Glomerular visceral epithelial cell (primary cell): ENCODE results near the gene AGBL4.
"Not testable (repeated sequence)": the region's sequence is repeated elsewhere in the genome, so short reads cannot be mapped to it uniquely, and the experiment has no call there.

Experiments
- DNase-seq: peaks from one replicate; pipeline ENCODE4 v3.0.0-alpha.2; 2016; ENCODE audit errors: extremely low spot score

Gene AGBL4

DNA sequence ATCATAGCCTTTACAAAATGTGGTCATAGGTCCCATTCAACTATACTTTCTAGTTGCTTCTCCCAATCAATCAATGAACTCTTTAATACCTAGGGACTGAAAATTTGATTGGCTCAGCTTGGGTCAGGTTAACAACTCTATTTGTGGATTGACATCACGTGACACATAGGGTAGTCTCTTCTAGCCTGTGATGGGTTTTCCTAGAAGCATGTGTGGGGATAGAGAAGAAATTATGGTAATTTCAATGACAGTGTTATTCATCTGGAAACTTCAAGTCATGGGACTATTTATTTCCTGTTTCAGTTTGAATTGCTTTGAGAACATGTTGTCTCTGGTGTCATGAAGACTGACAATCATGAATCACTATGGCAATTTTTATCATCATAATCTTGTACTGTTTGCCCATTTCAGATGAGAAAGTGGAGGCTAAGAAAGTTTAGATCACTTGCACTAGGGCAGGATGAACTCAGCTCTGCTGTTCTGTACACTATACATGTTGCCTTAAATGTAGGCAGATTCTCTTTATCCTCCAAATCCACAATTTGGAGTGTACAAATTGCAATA lies 717.2 kb downstream of the AGBL4 start:
- DNase-seq: no peak

DNA sequence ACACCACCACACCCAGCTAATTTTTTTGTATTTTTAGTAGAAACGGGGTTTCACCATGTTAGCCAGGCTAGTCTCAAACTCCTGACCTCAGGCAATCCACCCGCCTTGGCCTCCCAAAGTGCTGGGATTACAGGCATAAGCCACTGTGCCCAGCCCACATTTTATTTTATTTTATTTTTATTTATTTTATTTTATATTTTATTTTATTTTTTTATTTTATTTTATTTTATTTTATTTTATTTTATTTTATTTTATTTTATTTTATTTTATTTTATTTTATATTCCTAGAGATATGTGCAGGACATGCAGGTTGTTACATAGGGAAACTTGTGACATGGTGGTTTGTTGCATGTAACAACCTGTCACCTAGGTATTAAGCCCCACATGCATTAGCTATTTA lies 721.4 kb downstream of the AGBL4 start:
- not testable (repeated sequence) for DNase-seq

- DNase-seq: no peak
Measured at GRCh38 chr1:49298304-49298703, 725.5 kb downstream of the AGBL4 start.

- DNase-seq: no peak
Measured at GRCh38 chr1:49297783-49298182, 726.0 kb downstream of the AGBL4 start.

GRCh38 chr1:49294539-49294938 lies 729.2 kb downstream of the AGBL4 start:
- DNase-seq: no peak

DNA sequence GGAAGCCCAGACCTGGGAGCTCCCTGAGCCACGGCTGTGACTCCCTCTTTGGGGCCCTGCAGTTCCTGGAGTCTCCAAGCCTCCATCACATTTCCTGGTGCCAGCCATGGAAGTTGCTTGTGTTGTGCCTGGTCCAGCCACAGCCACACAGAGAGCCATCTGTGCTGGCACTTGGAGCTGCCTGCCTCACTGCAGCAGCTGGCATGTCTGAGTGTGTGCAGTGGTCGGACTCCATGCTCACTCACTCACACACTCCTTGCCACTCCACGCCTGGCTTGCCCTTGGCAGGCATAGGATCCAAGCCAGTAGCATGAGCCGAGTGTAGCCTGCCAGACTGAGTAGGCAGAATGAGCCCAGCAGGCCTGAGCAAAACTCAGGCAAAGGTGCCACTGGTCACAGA lies 730.7 kb downstream of the AGBL4 start:
- DNase-seq: no peak

DNA sequence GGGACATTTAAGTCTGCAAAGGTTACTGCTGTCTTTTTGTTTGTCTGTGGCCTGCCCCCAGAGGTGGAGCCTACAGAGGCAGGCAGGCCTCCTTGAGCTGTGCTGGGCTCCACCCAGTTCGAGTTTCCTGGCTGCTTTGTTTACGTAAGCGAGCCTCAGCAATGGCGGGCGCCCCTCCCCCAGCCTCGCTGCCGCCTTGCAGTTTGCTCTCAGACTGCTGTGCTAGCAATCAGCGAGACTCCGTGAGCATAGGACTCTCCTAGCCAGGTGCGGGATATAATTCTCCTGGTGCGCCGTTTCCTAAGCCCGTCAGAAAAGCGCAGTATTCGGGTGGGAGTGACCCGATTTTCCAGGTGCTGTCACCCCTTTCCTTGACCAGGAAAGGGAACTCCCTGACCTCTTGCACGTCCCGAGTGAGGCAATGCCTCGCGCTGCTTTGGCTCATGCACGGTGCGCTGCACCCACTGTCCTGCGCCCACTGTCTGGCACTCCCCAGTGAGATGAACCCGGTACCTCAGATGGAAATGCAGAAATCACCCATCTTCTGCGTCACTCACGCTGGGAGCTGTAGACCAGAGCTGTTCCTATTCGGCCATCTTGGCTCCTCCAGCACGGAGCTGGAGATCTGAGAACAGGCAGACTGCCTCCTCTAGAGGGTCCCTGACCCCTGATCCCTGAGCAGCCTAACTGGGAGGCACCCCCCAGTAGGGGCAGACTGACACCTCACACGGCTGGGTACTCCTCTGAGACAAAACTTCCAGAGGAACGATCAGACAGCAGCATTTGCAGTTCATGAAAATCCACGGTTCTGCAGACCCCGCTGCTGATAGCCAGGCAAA lies 766.3 kb downstream of the AGBL4 start:
- not testable (repeated sequence) for DNase-seq

- DNase-seq: no peak
Measured at GRCh38 chr1:49252917-49253316, 770.8 kb downstream of the AGBL4 start.

DNA sequence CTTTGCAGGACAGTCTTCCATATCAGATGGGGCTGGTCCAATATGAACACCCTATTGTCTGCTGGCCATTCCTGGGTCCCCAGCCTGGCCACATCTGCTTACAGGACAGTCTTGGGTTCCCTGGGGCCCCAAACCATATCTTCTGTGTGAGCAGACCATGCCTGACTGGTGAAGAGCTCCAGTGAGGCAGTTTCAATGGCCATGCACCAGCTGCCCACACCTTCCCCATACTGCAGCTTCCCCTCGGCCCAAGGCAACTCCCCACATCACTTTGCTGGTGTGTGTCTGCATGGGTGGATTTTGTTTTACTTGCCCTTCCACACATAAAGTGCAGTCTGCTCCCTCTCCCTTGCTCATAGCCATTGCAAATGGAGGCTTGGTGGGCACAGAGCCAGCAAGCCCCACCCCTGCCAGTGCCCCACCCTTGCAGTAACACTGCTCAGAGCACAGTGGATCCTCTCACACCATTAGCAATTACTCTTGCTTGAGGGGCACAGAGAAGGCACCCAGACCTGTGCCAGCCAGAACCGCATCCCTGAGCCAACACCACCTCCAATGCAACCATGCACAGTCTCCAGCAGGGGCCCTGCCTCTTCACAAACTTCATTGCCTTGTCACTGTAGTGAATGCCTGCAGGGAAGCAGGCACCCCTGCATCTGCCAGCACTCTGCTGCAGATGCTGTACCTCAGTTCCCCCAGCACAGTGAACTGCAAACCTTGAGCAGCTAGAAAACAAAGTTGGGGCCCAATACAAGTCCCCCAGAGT lies 772.6 kb downstream of the AGBL4 start:
- no peak for DNase-seq

GRCh38 chr1:49240709-49241221 lies 783.0 kb downstream of the AGBL4 start:
- DNase-seq: no peak

DNA sequence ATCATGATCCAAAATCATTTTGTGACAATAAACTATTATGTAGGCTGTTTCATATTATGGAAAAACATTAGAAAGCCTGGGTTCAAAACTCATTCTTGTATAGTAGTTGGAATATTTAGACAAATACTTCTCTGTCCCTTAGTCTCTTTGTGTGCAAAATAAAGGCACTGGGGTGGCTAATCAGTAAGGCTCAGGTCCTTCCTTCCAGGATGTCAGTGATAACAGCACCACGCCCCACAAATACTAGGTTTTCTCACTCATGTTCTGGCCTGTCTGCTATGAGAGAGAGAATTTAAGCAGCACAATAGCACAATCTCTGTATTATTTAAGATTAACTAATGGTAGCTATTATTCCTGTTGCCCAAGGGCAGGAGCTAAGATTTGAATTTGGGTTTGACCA lies 788.8 kb downstream of the AGBL4 start:
- DNase-seq: no peak

DNA sequence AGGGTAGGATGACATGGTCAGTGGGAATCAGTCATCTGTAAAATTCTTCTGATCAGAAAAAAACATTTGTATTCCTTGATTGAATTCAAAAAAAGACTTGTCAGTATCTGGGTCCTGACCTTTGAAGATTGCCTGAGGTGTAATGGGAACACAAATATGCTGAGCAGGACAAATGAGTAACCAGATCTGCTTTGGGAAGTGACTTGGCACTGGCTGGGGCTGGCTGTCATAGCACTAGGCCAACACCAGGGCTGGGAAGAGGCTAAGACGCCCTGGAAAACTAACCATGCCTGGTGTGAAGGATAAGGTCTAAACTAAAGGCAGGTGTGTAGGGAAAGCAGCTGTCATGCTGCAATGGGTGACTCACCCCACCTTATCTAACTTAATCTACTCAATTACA lies 794.2 kb downstream of the AGBL4 start:
- DNase-seq: no peak

DNA sequence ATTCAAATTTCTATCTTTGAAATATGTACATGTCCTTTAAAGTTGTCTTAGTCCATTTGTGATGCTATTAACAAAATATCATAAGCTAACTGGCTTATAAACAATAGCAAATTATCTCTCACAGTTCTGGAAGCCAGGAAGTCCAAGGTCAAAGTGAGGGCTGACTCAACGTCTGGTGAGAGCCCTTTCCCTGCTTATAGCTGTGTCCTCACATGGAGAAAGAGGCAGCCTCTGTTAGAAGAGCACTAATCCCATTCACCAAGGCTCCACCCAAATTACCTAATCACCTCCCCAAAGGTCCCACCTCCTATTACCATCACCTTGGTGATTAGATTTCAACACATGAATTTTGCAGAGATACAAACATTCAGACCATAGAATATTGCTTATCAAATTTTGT lies 797.0 kb downstream of the AGBL4 start:
- DNase-seq: no peak

DNA sequence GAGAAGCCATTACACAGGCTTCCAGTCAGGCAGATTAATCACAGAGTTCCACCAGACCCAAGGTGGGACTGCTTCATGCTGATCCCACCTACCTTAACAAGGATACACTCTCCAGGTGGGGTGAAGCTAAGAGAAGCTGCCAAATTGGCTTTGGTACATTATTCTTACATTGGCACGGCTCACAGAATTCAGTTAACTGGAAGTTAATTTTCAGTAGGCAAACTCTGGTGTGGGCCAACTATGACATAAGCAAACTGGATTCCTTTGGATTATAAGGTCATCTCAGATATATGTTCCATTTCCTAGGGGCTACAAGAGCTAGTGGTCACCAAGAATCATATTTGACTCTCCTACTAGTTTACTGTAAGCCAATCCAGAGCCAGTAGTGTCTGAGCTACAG lies 798.3 kb downstream of the AGBL4 start:
- DNase-seq: no peak

DNA sequence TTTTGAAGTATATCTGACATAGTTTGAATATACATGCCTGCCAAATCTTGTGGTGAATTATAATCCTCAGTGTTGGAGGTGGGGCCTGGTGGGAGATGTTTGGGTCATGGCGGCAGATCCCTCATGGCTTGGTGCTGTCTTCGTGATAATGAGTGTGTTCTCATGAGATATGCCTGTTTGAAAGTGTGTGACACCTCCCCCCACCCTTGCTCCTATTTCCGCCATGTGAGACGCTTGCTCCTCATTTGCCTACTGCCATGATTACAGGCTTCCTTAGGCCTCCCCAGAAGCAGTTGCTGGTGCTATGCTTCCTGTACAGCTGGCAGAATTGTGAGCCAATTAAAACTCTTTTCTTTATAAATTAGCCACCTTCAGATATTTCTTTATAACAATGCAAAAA lies 810.5 kb downstream of the AGBL4 start:
- no peak for DNase-seq

DNA sequence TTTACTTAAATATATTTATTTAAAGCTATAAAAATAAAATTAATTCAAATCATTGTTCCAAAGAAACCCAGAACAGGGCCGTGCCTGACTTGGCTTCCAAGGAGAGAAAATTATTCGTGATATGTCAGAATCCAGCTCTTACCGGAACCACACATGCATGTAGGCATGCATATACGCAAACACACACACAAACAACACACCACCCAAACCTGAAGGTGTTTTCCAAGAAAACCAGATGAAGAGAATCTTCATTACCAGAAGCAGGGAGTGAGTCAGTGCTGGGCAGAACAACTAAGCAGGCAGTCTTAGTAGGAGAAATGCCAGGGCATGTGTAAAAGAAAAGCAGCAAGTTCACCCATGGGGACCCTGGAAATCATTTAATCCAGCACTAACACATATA lies 815.0 kb downstream of the AGBL4 start:
- DNase-seq: no peak

- DNase-seq: no peak
Measured at GRCh38 chr1:49204720-49205119, 819.0 kb downstream of the AGBL4 start.

- DNase-seq: no peak
Measured at GRCh38 chr1:49200738-49201137, 823.0 kb downstream of the AGBL4 start.

DNA sequence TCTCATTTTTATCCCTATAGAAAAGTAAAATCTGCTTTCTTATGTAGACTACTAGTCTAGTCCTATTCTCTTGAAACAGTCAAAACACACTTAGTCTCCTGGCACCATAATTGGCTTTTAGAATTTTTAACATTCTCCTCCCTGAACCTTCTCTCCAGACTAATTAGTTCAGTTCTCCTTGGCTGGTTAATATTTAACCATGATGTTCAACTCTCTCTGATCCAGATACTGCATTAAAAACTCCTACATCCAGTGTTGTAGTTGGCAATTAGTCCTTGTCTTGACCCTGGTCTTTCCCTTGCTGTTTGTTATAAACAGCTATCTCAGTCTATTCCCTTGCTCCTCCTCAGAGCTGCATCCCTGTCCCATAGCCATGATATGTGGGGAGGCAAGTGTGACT lies 824.2 kb downstream of the AGBL4 start:
- DNase-seq: no peak

- DNase-seq: no peak
Measured at GRCh38 chr1:49197081-49197480, 826.7 kb downstream of the AGBL4 start.

DNA sequence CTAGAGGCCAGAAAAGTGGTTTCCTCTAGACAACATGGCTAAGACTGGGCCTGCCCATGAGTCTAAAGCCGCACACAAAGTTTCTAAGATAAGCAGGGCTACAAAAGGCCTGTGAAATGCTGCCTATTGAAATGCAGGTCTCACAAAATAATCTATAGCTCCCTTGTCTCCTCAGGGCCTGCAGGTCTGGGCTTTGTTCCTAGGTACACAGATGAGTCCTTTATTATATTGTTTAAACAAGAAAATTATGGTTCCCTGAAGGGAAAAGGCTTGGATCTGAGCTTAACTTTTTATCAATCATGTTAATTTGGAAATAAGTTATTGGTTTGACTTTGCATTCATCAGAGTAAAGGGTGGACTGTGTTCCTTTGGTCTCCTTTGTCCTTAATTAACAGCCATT lies 833.6 kb downstream of the AGBL4 start:
- no peak for DNase-seq

DNA sequence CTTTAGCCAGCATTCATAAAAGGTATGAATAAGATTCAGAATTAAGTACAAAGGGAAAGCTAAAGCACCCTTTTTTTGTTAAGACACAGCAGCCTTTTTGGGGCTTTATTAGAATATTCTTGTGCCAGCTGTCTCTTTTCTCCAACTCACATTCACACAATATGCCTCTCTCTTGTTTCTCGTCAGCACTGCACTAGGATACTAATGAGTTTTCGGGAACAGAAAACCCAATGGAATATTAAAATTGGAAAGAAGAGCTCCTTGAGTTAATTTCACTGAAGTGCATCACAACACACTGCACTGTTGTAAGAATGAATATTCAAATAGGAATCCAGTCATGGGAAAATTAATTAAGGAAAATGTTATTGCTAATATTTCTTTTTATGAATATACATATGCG lies 836.7 kb downstream of the AGBL4 start:
- no peak for DNase-seq
